GM18508 (cell line): ENCODE data around the gene ITGA8.
"Not testable (repeated sequence)": the region's sequence is repeated elsewhere in the genome, so short reads cannot be mapped to it uniquely, and the experiment has no call there.

Experiments
- ATAC-seq: cut with Tn5 transposase; IDR thresholded peaks from one replicate; pipeline ENCODE4 v1.9.1; 2021; ENCODE audit warnings: moderate number of reproducible peaks; ENCODE audit not compliant: insufficient read depth, unreplicated experiment

Gene ITGA8

GRCh38 chr10:15700078-15700674 lies 19.5 kb downstream of the ITGA8 start:
- ATAC-seq: no peak

- ATAC-seq: no peak
Observed at GRCh38 chr10:15695852-15696251, 23.9 kb downstream of the ITGA8 start.

GRCh38 chr10:15690031-15690430 lies 29.7 kb downstream of the ITGA8 start:
- ATAC-seq: no peak

GRCh38 chr10:15684768-15685167 lies 35.0 kb downstream of the ITGA8 start:
- ATAC-seq: no peak

GRCh38 chr10:15681076-15681475 lies 38.6 kb downstream of the ITGA8 start:
- no peak for ATAC-seq

GRCh38 chr10:15678851-15679250 lies 40.9 kb downstream of the ITGA8 start:
- ATAC-seq: no peak

GRCh38 chr10:15672469-15672868 lies 47.3 kb downstream of the ITGA8 start:
- no peak for ATAC-seq

- ATAC-seq: no peak
Observed at GRCh38 chr10:15670880-15671279, 48.8 kb downstream of the ITGA8 start.

- no peak for ATAC-seq
Observed at GRCh38 chr10:15661574-15661973, 58.1 kb downstream of the ITGA8 start.

- ATAC-seq: no peak
Observed at GRCh38 chr10:15660990-15661389, 58.7 kb downstream of the ITGA8 start.

- no peak for ATAC-seq
Observed at GRCh38 chr10:15658069-15658702, 61.5 kb downstream of the ITGA8 start.

GRCh38 chr10:15652757-15653156 lies 67.0 kb downstream of the ITGA8 start:
- ATAC-seq: no peak

- ATAC-seq: no peak
Observed at GRCh38 chr10:15652117-15652516, 67.6 kb downstream of the ITGA8 start.

GRCh38 chr10:15651175-15651574 lies 68.5 kb downstream of the ITGA8 start:
- ATAC-seq: no peak

GRCh38 chr10:15642095-15642494 lies 77.6 kb downstream of the ITGA8 start:
- no peak for ATAC-seq

GRCh38 chr10:15640536-15641085 lies 79.1 kb downstream of the ITGA8 start:
- no peak for ATAC-seq

- ATAC-seq: no peak
Observed at GRCh38 chr10:15636446-15636845, 83.3 kb downstream of the ITGA8 start.

- ATAC-seq: no peak
Observed at GRCh38 chr10:15632456-15633091, 87.1 kb downstream of the ITGA8 start.

- not testable (repeated sequence) for ATAC-seq
Observed at GRCh38 chr10:15631205-15631604, 88.5 kb downstream of the ITGA8 start.

GRCh38 chr10:15630353-15630752 lies 89.4 kb downstream of the ITGA8 start:
- ATAC-seq: no peak

GRCh38 chr10:15627617-15628196 lies 92.0 kb downstream of the ITGA8 start:
- no peak for ATAC-seq
